DND-41 (cell line): ENCODE results near the gene FRYL.

ENCODE experiments used
- CTCF ChIP-seq: IDR thresholded peaks from 2 replicates; pipeline ENCODE4 v1.5.1; 2012; ENCODE audit warnings: borderline replicate concordance, low read length, moderate library complexity, mild to moderate bottlenecking; ENCODE audit not compliant: poor library complexity, severe bottlenecking; ENCODE audit errors: extremely low read depth
- EZH2 ChIP-seq: IDR thresholded peaks from 3 replicates; pipeline ENCODE4 v1.6.1; 2012; ENCODE audit warnings: borderline replicate concordance, low read depth, mild to moderate bottlenecking, moderate library complexity, low read length, inconsistent platforms; ENCODE audit not compliant: severe bottlenecking

- TF ChIP-seq EZH2 (no peak), CTCF (no peak)
These were observed 70.2 kb downstream of the FRYL start for GRCh38 chr4:48709901-48710300.
